ENCODE measurements around the gene LRP2.

- TF ChIP-seq BCL11A (IDR thresholded peaks at IDR 0.05; ENCODE audit: low read depth, low read length) (no peak), SP1 (IDR thresholded peaks at IDR 0.05; ENCODE audit: low read depth, low read length) (no peak), SRF (IDR thresholded peaks at IDR 0.05; ENCODE audit: low read depth in 2 of 2, low read length in 2 of 2) (no peak), POLR2AphosphoS5 (IDR thresholded peaks at IDR 0.05; ENCODE audit: low read length) (no peak), USF2 (IDR thresholded peaks at IDR 0.05; ENCODE audit: borderline replicate concordance, low read depth, low read length) (no peak), EP300 (IDR thresholded peaks at IDR 0.05; ENCODE audit: borderline replicate concordance in 1 of 2, control insufficient read depth in 1 of 2, low read depth in 2 of 2, low read length in 2 of 2) (no peak), FOS (IDR thresholded peaks at IDR 0.05; ENCODE audit: borderline replicate concordance, extremely low read depth, insufficient read length) (no peak)
Observed at GRCh38 chr2:169237939-169238338, 124.4 kb downstream of the LRP2 start.

Data from GM12878 (cell line).